ENCODE data around the gene HYAL3. TPM values are rescaled to one million over a fixed set of nuclear protein-coding genes. Genes with fewer than 3 reads are reported as not detected.

The HYAL3 gene
- total and polyA plus RNA-seq, 2 donors (not counting 1 experiment from before 2014, with no cell fraction given), result 3.2 to 7.4 TPM

- Histone ChIP-seq H3K9ac (ENCODE audit: insufficient read depth, low read length) (peak overlapping the region; percentile 83), H3K27me3 (ENCODE audit: control insufficient read depth, insufficient read depth, low read length) (no peaks in the 10 kb centered on the region), H3K9me3 (ENCODE audit: control insufficient read depth, insufficient read depth, low read depth, low read length) (no peaks in the 10 kb centered on the region), H4K20me1 (ENCODE audit: control insufficient read depth, extremely low read depth, insufficient read depth, low read length) (no peaks in the 10 kb centered on the region), H3K4me3 (replicated peaks in 1 of 4; ENCODE audit: control extremely low read depth in 1 of 4, insufficient read depth in 1 of 4, low read depth in 3 of 4, low read length in 4 of 4) (peak overlapping the region; percentile 79 to 95 (median 86)), H3K4me1 (ENCODE audit: control insufficient read depth, extremely low read depth, insufficient read depth, low read length) (peaks cover 7% of the 10 kb centered on the region), H3K79me2 (ENCODE audit: control insufficient read depth, insufficient read depth, low read length) (peaks cover 28% of the 10 kb centered on the region), H3K36me3 (ENCODE audit: control insufficient read depth, insufficient read depth, low read length) (peaks cover 25% of the 10 kb centered on the region), H2AFZ (ENCODE audit: low read length) (no peak overlapping the region), H3K4me2 (ENCODE audit: extremely low read depth, insufficient read depth, low read length) (peak overlapping the region; percentile 96), H3K27ac (ENCODE audit: insufficient read depth, low read length) (peak overlapping the region; percentile 81)
- no peak for TF ChIP-seq EZH2 (IDR thresholded peaks at IDR 0.05; ENCODE audit: low read length, missing control alignments)
- TF ChIP-seq CTCF (conservative IDR thresholded peaks at IDR 0.05 in 1 of 2, IDR thresholded peaks at IDR 0.05 in 1 of 2; ENCODE audit: low read depth in 1 of 2, low read length in 2 of 2), result no peak
- no peak for DNase-seq (ENCODE audit: low read depth in 2 of 2)
These were observed 27.9 kb upstream of the HYAL3 start for GRCh38 chr3:50327129-50327528.

DNA sequence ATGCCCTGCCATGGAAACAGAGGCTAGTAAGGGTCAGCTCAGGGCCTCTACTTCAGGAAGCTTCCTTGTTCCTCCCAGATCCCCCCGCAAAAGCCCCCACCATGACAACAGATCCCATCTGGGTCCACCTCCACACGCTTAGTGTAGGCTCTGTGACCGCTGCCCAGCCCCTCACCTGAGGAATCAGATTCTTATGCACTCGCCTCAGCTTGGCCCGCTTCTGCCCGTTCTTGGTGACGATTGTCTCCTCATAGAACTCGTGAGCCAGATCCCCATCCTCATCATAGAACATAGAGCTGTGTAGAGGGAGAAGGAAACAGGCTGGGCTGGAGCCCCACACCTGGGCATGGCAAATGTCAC lies 27.0 kb upstream of the HYAL3 start:
- H3K4me2 ChIP-seq (ENCODE audit: extremely low read depth, insufficient read depth, low read length), result no peak overlapping the region
- peaks cover 17% of the 10 kb centered on the region for H3K36me3 ChIP-seq (ENCODE audit: control insufficient read depth, insufficient read depth, low read length)
- H3K27ac ChIP-seq (ENCODE audit: insufficient read depth, low read length), result no peak overlapping the region
- H3K4me1 ChIP-seq (ENCODE audit: control insufficient read depth, extremely low read depth, insufficient read depth, low read length), result peaks cover 7% of the 10 kb centered on the region
- H2AFZ ChIP-seq (ENCODE audit: low read length), result no peak overlapping the region
- H3K9me3 ChIP-seq (ENCODE audit: control insufficient read depth, insufficient read depth, low read depth, low read length), result no peaks in the 10 kb centered on the region
- DNase-seq (ENCODE audit: low read depth in 2 of 2), result no peak
- H3K79me2 ChIP-seq (ENCODE audit: control insufficient read depth, insufficient read depth, low read length), result peaks cover 18% of the 10 kb centered on the region
- no peak overlapping the region for H3K4me3 ChIP-seq (replicated peaks in 1 of 4; ENCODE audit: control extremely low read depth in 1 of 4, insufficient read depth in 1 of 4, low read depth in 3 of 4, low read length in 4 of 4)
- H3K9ac ChIP-seq (ENCODE audit: insufficient read depth, low read length), result no peak overlapping the region
- no peaks in the 10 kb centered on the region for H4K20me1 ChIP-seq (ENCODE audit: control insufficient read depth, extremely low read depth, insufficient read depth, low read length)
- no peaks in the 10 kb centered on the region for H3K27me3 ChIP-seq (ENCODE audit: control insufficient read depth, insufficient read depth, low read length)
- no peak for TF ChIP-seq EZH2 (IDR thresholded peaks at IDR 0.05; ENCODE audit: low read length, missing control alignments)
- no peak for TF ChIP-seq CTCF (conservative IDR thresholded peaks at IDR 0.05 in 1 of 2, IDR thresholded peaks at IDR 0.05 in 1 of 2; ENCODE audit: low read depth in 1 of 2, low read length in 2 of 2)

- peaks cover 15% of the 10 kb centered on the region for H3K79me2 ChIP-seq (ENCODE audit: control insufficient read depth, insufficient read depth, low read length)
- peaks cover 12% of the 10 kb centered on the region for H3K36me3 ChIP-seq (ENCODE audit: control insufficient read depth, insufficient read depth, low read length)
- H3K27me3 ChIP-seq (ENCODE audit: control insufficient read depth, insufficient read depth, low read length), result no peaks in the 10 kb centered on the region
- no peaks in the 10 kb centered on the region for H4K20me1 ChIP-seq (ENCODE audit: control insufficient read depth, extremely low read depth, insufficient read depth, low read length)
- H3K9ac ChIP-seq (ENCODE audit: insufficient read depth, low read length), result no peak overlapping the region
- no peak overlapping the region for H3K4me2 ChIP-seq (ENCODE audit: extremely low read depth, insufficient read depth, low read length)
- no peak overlapping the region for H3K4me3 ChIP-seq (replicated peaks in 1 of 4; ENCODE audit: control extremely low read depth in 1 of 4, insufficient read depth in 1 of 4, low read depth in 3 of 4, low read length in 4 of 4)
- peaks cover 7% of the 10 kb centered on the region for H3K4me1 ChIP-seq (ENCODE audit: control insufficient read depth, extremely low read depth, insufficient read depth, low read length)
- H3K9me3 ChIP-seq (ENCODE audit: control insufficient read depth, insufficient read depth, low read depth, low read length), result no peaks in the 10 kb centered on the region
- no peak for TF ChIP-seq CTCF (conservative IDR thresholded peaks at IDR 0.05 in 1 of 2, IDR thresholded peaks at IDR 0.05 in 1 of 2; ENCODE audit: low read depth in 1 of 2, low read length in 2 of 2)
- TF ChIP-seq EZH2 (IDR thresholded peaks at IDR 0.05; ENCODE audit: low read length, missing control alignments), result no peak
- H2AFZ ChIP-seq (ENCODE audit: low read length), result no peak overlapping the region
- H3K27ac ChIP-seq (ENCODE audit: insufficient read depth, low read length), result no peak overlapping the region
- no peak for DNase-seq (ENCODE audit: low read depth in 2 of 2)
These were observed 26.4 kb upstream of the HYAL3 start for GRCh38 chr3:50325497-50326181.

All from fibroblast of lung (primary cell).